Neural crest cell (in vitro differentiated cells): ENCODE data around the gene VEGFC. TPM values are rescaled to one million over a fixed set of nuclear protein-coding genes. Genes with fewer than 3 reads are reported as not detected.

Experiments used
- DNase-seq: peaks from one replicate; pipeline ENCODE4 v3.0.0; 2021; ENCODE audit warnings: low read depth, mixed read lengths, low spot score
- H3K27ac Mint-ChIP-seq: one replicate; pipeline ENCODE4 v1.8.0; 2021; ENCODE audit warnings: mild to moderate bottlenecking, mixed read lengths; ENCODE audit not compliant: unreplicated experiment
- H3K27me3 Mint-ChIP-seq: 2 replicates; pipeline ENCODE4 v1.8.0; 2021; ENCODE audit warnings: low read depth, mild to moderate bottlenecking, mixed read lengths
- H3K36me3 Mint-ChIP-seq: 2 replicates; pipeline ENCODE4 v1.8.0; 2021; ENCODE audit warnings: low read depth, mild to moderate bottlenecking, mixed read lengths
- H3K4me1 Mint-ChIP-seq: 2 replicates; pipeline ENCODE4 v1.8.0; 2021; ENCODE audit warnings: mixed read lengths
- H3K4me3 Mint-ChIP-seq: one replicate; pipeline ENCODE4 v1.8.0; 2021; ENCODE audit warnings: mild to moderate bottlenecking, mixed read lengths
- H3K9me3 Mint-ChIP-seq: 2 replicates; pipeline ENCODE4 v1.8.0; 2021; ENCODE audit warnings: mixed read lengths
- CTCF ChIP-seq: fragments of 200-600 bp; sonication (generic); conservative IDR thresholded peaks from 2 replicates; pipeline ENCODE4 v1.5.0; 2021; ENCODE audit warnings: antibody characterized with exemption, mild to moderate bottlenecking
- total RNA-seq: library from RNA; stranded (reverse); gene quantifications from 2 replicates; pipeline ENCODE4 v1.2.1, GENCODE V29; 2021

The VEGFC gene
- total RNA-seq, 1 donor from 2014 or later: 3.1 TPM

DNA sequence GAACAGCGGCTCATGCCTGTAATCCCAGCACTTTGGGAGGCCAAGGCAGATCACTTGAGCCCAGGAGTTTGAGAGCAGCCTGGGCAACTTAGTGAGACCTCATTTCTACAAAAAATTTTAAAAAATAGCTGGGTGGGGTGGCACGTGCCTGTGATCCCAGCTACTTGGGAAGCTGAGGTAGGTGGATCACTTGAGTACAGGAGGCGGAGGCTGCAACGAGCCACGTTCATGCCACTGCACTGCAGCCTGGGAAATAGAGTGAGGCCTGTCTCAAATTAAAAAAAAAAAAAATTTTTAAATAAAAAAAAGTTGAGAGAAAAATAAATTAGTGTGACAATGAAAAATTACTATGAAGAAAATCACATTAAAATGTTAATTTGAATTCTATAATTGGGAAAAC is 10.5 kb downstream of the VEGFC start:
- H3K27ac Mint-ChIP-seq: no peak overlapping the region
- no peaks in the 10 kb centered on the region for H3K36me3 Mint-ChIP-seq
- TF ChIP-seq CTCF: no peak
- H3K4me1 Mint-ChIP-seq: no peaks in the 10 kb centered on the region
- no peak for DNase-seq
- H3K27me3 Mint-ChIP-seq: no peaks in the 10 kb centered on the region
- no peak overlapping the region for H3K4me3 Mint-ChIP-seq
- no peaks in the 10 kb centered on the region for H3K9me3 Mint-ChIP-seq

DNA sequence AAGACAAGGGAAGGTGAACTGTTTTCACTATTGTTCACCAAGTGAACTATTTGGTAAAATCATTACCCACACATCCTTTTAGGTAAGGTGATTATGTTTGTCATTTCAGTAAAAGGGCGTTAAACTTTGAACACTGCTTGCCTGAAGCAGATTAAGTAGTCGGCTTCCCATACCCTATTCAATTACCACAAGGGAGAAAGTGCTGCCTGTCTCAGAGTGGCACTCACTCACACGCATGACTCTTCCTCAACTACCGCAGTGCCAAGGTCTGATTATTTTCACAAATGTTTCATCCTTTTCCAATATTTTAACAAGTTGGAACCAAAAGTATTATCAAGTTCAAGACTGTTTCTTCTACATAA is 11.0 kb downstream of the VEGFC start:
- TF ChIP-seq CTCF: no peak
- H3K4me3 Mint-ChIP-seq: no peak overlapping the region
- no peaks in the 10 kb centered on the region for H3K4me1 Mint-ChIP-seq
- DNase-seq: no peak
- H3K9me3 Mint-ChIP-seq: no peaks in the 10 kb centered on the region
- no peaks in the 10 kb centered on the region for H3K36me3 Mint-ChIP-seq
- H3K27ac Mint-ChIP-seq: no peak overlapping the region
- no peaks in the 10 kb centered on the region for H3K27me3 Mint-ChIP-seq

DNA sequence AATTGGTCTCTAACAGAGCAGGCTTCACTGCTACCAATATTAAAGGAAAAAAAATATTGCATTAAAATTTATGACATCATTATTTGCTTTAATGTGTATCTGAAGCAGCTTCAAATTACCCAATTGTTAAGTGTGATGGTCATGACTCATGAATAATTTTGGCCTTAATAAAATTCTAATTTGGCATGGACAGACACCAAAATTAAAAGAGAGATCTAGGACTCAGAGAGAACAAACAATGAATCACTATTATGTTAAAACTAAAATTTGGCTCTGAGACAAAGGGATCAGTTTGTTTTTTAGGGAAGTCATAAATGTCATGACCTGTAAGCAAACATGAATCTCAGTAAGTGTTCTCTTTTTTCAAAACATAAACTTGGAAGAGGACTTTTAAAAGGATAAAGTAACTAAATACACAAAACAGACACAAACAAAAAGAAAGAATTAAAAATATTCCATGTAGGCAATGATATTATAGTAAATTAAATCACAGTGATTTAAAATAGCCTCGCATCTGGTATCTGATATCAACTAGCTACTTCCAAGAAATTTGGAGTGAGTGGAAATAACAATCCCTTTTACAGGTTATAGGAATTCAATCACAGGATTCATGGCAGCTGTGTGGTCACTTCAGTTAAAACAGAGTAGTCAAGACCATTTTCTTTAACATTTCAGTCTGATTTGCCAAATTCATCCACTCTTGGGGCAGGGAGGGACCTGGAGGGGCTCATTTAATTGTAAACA is 11.6 kb downstream of the VEGFC start:
- Mint-ChIP-seq H3K4me1 (no peaks in the 10 kb centered on the region), H3K9me3 (no peaks in the 10 kb centered on the region), H3K36me3 (no peaks in the 10 kb centered on the region), H3K27me3 (no peaks in the 10 kb centered on the region), H3K4me3 (no peak overlapping the region), H3K27ac (no peak overlapping the region)
- DNase-seq: no peak
- no peak for TF ChIP-seq CTCF

GRCh38 chr4:176779421-176779820 is 13.3 kb downstream of the VEGFC start:
- no peak for DNase-seq
- H3K36me3 Mint-ChIP-seq: no peaks in the 10 kb centered on the region
- no peaks in the 10 kb centered on the region for H3K4me1 Mint-ChIP-seq
- no peak overlapping the region for H3K4me3 Mint-ChIP-seq
- no peak for TF ChIP-seq CTCF
- no peaks in the 10 kb centered on the region for H3K27me3 Mint-ChIP-seq
- H3K27ac Mint-ChIP-seq: no peak overlapping the region
- no peaks in the 10 kb centered on the region for H3K9me3 Mint-ChIP-seq

DNA sequence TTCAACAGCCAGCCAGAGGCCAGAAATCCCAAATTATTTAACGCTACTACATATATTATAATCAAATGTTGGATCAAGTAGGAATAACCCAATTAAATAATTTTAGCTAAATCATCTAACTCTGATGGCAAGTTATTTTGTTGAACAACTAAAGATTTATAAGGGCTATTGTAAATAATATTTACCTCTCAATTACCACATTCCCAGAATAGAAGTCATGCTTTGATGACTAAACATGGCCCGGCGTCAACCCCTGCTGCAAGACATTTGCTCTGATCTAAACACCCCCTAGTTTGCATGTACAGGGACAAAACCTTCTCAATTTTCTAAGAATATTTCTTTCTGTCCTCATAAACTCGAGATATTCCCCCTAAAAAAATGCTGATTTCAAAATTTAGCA is 14.2 kb downstream of the VEGFC start:
- no peak for DNase-seq
- no peaks in the 10 kb centered on the region for H3K9me3 Mint-ChIP-seq
- no peak overlapping the region for H3K4me3 Mint-ChIP-seq
- H3K36me3 Mint-ChIP-seq: no peaks in the 10 kb centered on the region
- no peak overlapping the region for H3K27ac Mint-ChIP-seq
- TF ChIP-seq CTCF: no peak
- H3K4me1 Mint-ChIP-seq: no peaks in the 10 kb centered on the region
- no peaks in the 10 kb centered on the region for H3K27me3 Mint-ChIP-seq
